Left lobe of liver (tissue), 2 donors: ENCODE results near the gene FGFR3. TPM values are rescaled to one million over a fixed set of nuclear protein-coding genes. Genes with fewer than 3 reads are reported as not detected.

ENCODE experiments used
- ATAC-seq: fragments of 200-7000 bp; cut with Tn5 transposase; one replicate; pipeline ENCODE4 v1.9.1; 2020; ENCODE audit warnings: mild to moderate bottlenecking, moderate library complexity
- DNase-seq: peaks from one replicate; pipeline ENCODE4 v3.0.0-alpha.2; 2020; ENCODE audit warnings: low spot score
- total RNA-seq: library from RNA; stranded (reverse); gene quantifications from one replicate; pipeline ENCODE4 v1.2.1, GENCODE V29; 2021
- donor health status: DM: no; HTN: no; CAD: no; lungs with moderate emphysema.
- donor health status: DM: no; HTN: yes; CAD: no.

FGFR3 gene
- total RNA-seq, 1 donor from 2014 or later = 48.5 TPM

GRCh38 chr4:1786544-1787362 is 6.3 kb upstream of the FGFR3 start:
- DNase-seq (no peak), ATAC-seq (no peak)

- DNase-seq = no peak
- ATAC-seq = no peak
Observed at GRCh38 chr4:1787411-1788077, 5.5 kb upstream of the FGFR3 start.

- DNase-seq = no peak
- no peak for ATAC-seq
Observed at GRCh38 chr4:1788254-1788973, 4.7 kb upstream of the FGFR3 start.

- DNase-seq = no peak
- no peak for ATAC-seq
Observed at GRCh38 chr4:1789552-1789951, 3.5 kb upstream of the FGFR3 start.

- DNase-seq (no peak), ATAC-seq (no peak)
Observed at GRCh38 chr4:1790005-1790404, 3.1 kb upstream of the FGFR3 start.

GRCh38 chr4:1792158-1792831 is 798 bp upstream of the FGFR3 start:
- DNase-seq (no peak), ATAC-seq (no peak)

GRCh38 chr4:1793496-1793840 is 375 bp downstream of the FGFR3 start:
- ATAC-seq (peak; percentile 17), DNase-seq (peak; percentile 70)

- ATAC-seq (no peak), DNase-seq (no peak)
Observed at GRCh38 chr4:1793940-1794808, 1.1 kb downstream of the FGFR3 start.

- ATAC-seq (no peak), DNase-seq (no peak)
Observed at GRCh38 chr4:1794809-1795298, 1.8 kb downstream of the FGFR3 start.

GRCh38 chr4:1795299-1796195 is 2.5 kb downstream of the FGFR3 start:
- ATAC-seq (peak; percentile 69), DNase-seq (peak; percentile 87)

GRCh38 chr4:1796486-1797204 is 3.6 kb downstream of the FGFR3 start:
- DNase-seq (no peak), ATAC-seq (no peak)

GRCh38 chr4:1797298-1797860 is 4.3 kb downstream of the FGFR3 start:
- peak; percentile 10 for ATAC-seq
- no peak for DNase-seq

GRCh38 chr4:1797861-1798579 is 4.9 kb downstream of the FGFR3 start:
- ATAC-seq (no peak), DNase-seq (no peak)

- ATAC-seq (no peak), DNase-seq (no peak)
Observed at GRCh38 chr4:1798580-1799386, 5.7 kb downstream of the FGFR3 start.

GRCh38 chr4:1799387-1800375 is 6.6 kb downstream of the FGFR3 start:
- DNase-seq = no peak

More at GRCh38 chr4:1799387-1800375, 6.6 kb downstream of the FGFR3 start:
- ATAC-seq = no peak
